K562 (cell line): Measurements from ENCODE around the gene LRP2. TPM values are rescaled to one million over a fixed set of nuclear protein-coding genes. Genes with fewer than 3 reads are reported as not detected.

Source experiments
- ARID4B ChIP-seq: sonication (generic); formaldehyde crosslinking; IDR thresholded peaks from 2 replicates; pipeline ENCODE4 v1.8.0; 2022; ENCODE audit warnings: mild to moderate bottlenecking, missing genetic modification reagents
- CGGBP1 ChIP-seq: fragments of 250-450 bp; sonication (Bioruptor Pico); IDR thresholded peaks from 2 replicates; pipeline ENCODE4 v1.9.0; 2021; ENCODE audit warnings: mild to moderate bottlenecking
- FOXA1 ChIP-seq: fragments of 450-650 bp; IDR thresholded peaks from 2 replicates; pipeline ENCODE4 v1.6.1; 2016; ENCODE audit warnings: mild to moderate bottlenecking, borderline replicate concordance
- HMG20B ChIP-seq: fragments of 250-450 bp; sonication (Bioruptor Pico); IDR thresholded peaks from 2 replicates; pipeline ENCODE4 v1.5.0; 2021; ENCODE audit warnings: mild to moderate bottlenecking
- HMGN3 ChIP-seq: IDR thresholded peaks from 2 replicates; pipeline ENCODE4 v1.6.1; 2011; ENCODE audit warnings: borderline replicate concordance, low read depth, mild to moderate bottlenecking, mixed read lengths, low read length; ENCODE audit not compliant: insufficient read length; ENCODE audit errors: extremely low read depth
- HNRNPUL1 ChIP-seq: fragments of 200-400 bp; formaldehyde crosslinking; IDR thresholded peaks from 2 replicates; pipeline ENCODE4 v1.6.1; 2017; ENCODE audit warnings: low read length
- KLF10 ChIP-seq: fragments of 250-450 bp; sonication (Bioruptor Pico); IDR thresholded peaks from 2 replicates; pipeline ENCODE4 v1.6.1; 2021; ENCODE audit warnings: matching md5 sums
- NFE2 ChIP-seq: IDR thresholded peaks from 2 replicates; pipeline ENCODE4 v1.6.1; 2014; ENCODE audit warnings: antibody characterized with exemption, low read depth
- RBBP5 ChIP-seq: fragments of 200-600 bp; sonication (generic); IDR thresholded peaks from 2 replicates; pipeline ENCODE4 v1.6.1; 2012; ENCODE audit warnings: borderline replicate concordance, mild to moderate bottlenecking, low read length, control low read depth, inconsistent platforms; ENCODE audit not compliant: insufficient read depth, poor library complexity, severe bottlenecking
- THAP7 ChIP-seq: fragments of 250-450 bp; sonication (Bioruptor Pico); IDR thresholded peaks from 2 replicates; pipeline ENCODE4 v1.5.0; 2021
- ZBTB12 ChIP-seq: fragments of 250-450 bp; sonication (Bioruptor Pico); IDR thresholded peaks from 2 replicates; pipeline ENCODE4 v1.4.0; 2020
- ZBTB26 ChIP-seq: fragments of 450-650 bp; formaldehyde crosslinking; IDR thresholded peaks from 2 replicates; pipeline ENCODE4 v1.4.0; 2022; ENCODE audit warnings: missing genetic modification characterization
- ZBTB49 ChIP-seq: sonication (generic); formaldehyde crosslinking; IDR thresholded peaks from 2 replicates; pipeline ENCODE4 v1.8.0; 2022; ENCODE audit warnings: missing genetic modification reagents, mild to moderate bottlenecking, borderline replicate concordance
- ZNF197 ChIP-seq: fragments of 200-800 bp; sonication (Bioruptor generic); IDR thresholded peaks from 2 replicates; pipeline ENCODE4 v1.6.1; 2016; ENCODE audit warnings: low read depth, missing genetic modification characterization, missing compliant biosample characterization
- ZNF280B ChIP-seq: fragments of 250-450 bp; sonication (Bioruptor Pico); IDR thresholded peaks from 2 replicates; pipeline ENCODE4 v1.5.1; 2021; ENCODE audit warnings: mild to moderate bottlenecking
- ZNF384 ChIP-seq: IDR thresholded peaks from 2 replicates; pipeline ENCODE4 v1.6.1; 2012; ENCODE audit warnings: low read depth, low read length, improper control_type of control experiment
- polyA plus RNA-seq, 8 experiments: library from polyadenylated mRNA; depleted of rRNA in 4 of 8; stranded (reverse) in 5 of 8; unstranded in 3 of 8; fragments of >200 nt; fragmentation: Nextera tagmentation in 2 of 8; fragmentation: Illumina TruSeq in 1 of 8; extraction: Ambion mirVana in 2 of 8; extraction: Trizol in 1 of 8; gene quantifications; 2 replicates each; pipeline versions ENCODE4 v1.2.1 to v1.2.3, GENCODE V29; 2011 to 2014; ENCODE audit warnings: inconsistent platforms in 1 of 8, missing spikeins in 1 of 8
- total RNA-seq, 7 experiments: library from RNA; depleted of rRNA in 6 of 7; stranded (reverse); fragments of >200 nt in 6 of 7; fragmentation: Illumina TruSeq in 2 of 7; extraction: Trizol in 2 of 7; gene quantifications; 2 replicates each; pipeline versions ENCODE4 v1.2.1 to v1.2.3, GENCODE V29; 2011 to 2021; ENCODE audit warnings: low replicate concordance in 1 of 7

LRP2 gene
- total and polyA plus RNA-seq, 9 of the 15 experiments (the other 6 are each of a cell fraction or from before 2014, with no cell fraction given): 0.04 to 0.18 (median 0.11) TPM; not detected in 1

- no peak for TF ChIP-seq ZBTB49 (CRISPR knock-in tag)
- no peak for TF ChIP-seq CGGBP1 (CRISPR knock-in tag)
- peak; percentile 53; the same call in 1 of the 2 replicates for TF ChIP-seq ZNF197 (CRISPR knock-in tag)
- no peak for TF ChIP-seq FOXA1
- TF ChIP-seq NFE2: peak; percentile 97
- TF ChIP-seq ZBTB12 (CRISPR knock-in tag): no peak
- no peak for TF ChIP-seq THAP7
- no peak for TF ChIP-seq ARID4B (CRISPR knock-in tag)
- TF ChIP-seq HNRNPUL1: no peak
- TF ChIP-seq ZBTB26 (CRISPR knock-in tag): no peak
- TF ChIP-seq RBBP5: peak; percentile 62
- no peak for TF ChIP-seq HMGN3
- TF ChIP-seq ZNF384: no peak
- TF ChIP-seq HMG20B (CRISPR knock-in tag): no peak
- no peak for TF ChIP-seq ZNF280B (CRISPR knock-in tag)
- TF ChIP-seq KLF10 (CRISPR knock-in tag): no peak
Measured at GRCh38 chr2:169129703-169130243, 232.6 kb downstream of the LRP2 start (continued).
